H9 (cell line): Measurements from ENCODE around the gene ANKRD50. TPM values are rescaled to one million over a fixed set of nuclear protein-coding genes. Genes with fewer than 3 reads are reported as not detected.

ENCODE experiments used
- DNase-seq: peaks from one replicate; pipeline ENCODE4 v3.0.0-alpha.2; 2017
- H2AFZ ChIP-seq: one replicate; pipeline ENCODE4 v1.6.1; 2013; ENCODE audit warnings: mild to moderate bottlenecking, low read length, control low read depth, moderate library complexity
- H2AK5ac ChIP-seq: 2 replicates; pipeline ENCODE4 v1.6.1; 2013; ENCODE audit warnings: low read length, control low read depth, mixed read lengths; ENCODE audit not compliant: insufficient read length
- H2BK120ac ChIP-seq: one replicate; pipeline ENCODE4 v1.6.1; 2013; ENCODE audit warnings: low read depth, mild to moderate bottlenecking, low read length, control low read depth, inconsistent platforms; ENCODE audit not compliant: poor library complexity, severe bottlenecking
- H2BK12ac ChIP-seq: 2 replicates; pipeline ENCODE4 v1.6.1; 2013; ENCODE audit warnings: low read length, control low read depth, mixed read lengths, low read depth; ENCODE audit not compliant: insufficient read length
- H2BK15ac ChIP-seq: 2 replicates; pipeline ENCODE4 v1.6.1; 2013; ENCODE audit warnings: low read depth, low read length, control low read depth
- H2BK20ac ChIP-seq: one replicate; pipeline ENCODE4 v1.6.1; 2013; ENCODE audit warnings: low read depth, mild to moderate bottlenecking, low read length, control low read depth, inconsistent platforms; ENCODE audit not compliant: poor library complexity, severe bottlenecking
- H2BK5ac ChIP-seq: 2 replicates; pipeline ENCODE4 v1.6.1; 2013; ENCODE audit warnings: low read length, control low read depth, mixed read lengths; ENCODE audit not compliant: insufficient read length
- H3K14ac ChIP-seq: 2 replicates; pipeline ENCODE4 v1.6.1; 2013; ENCODE audit warnings: low read length, control low read depth; ENCODE audit not compliant: insufficient read depth
- H3K18ac ChIP-seq: 2 replicates; pipeline ENCODE4 v1.6.1; 2013; ENCODE audit warnings: low read depth, mild to moderate bottlenecking, mixed read lengths, low read length, control low read depth; ENCODE audit not compliant: insufficient read length
- H3K23ac ChIP-seq: 2 replicates; pipeline ENCODE4 v1.6.1; 2013; ENCODE audit warnings: low read length, control low read depth, mixed read lengths, low read depth; ENCODE audit not compliant: insufficient read length
- H3K23me2 ChIP-seq: 2 replicates; pipeline ENCODE4 v1.6.1; 2013; ENCODE audit warnings: low read depth, mild to moderate bottlenecking, mixed read lengths, low read length, control low read depth; ENCODE audit not compliant: insufficient read length, poor library complexity, severe bottlenecking
- H3K27ac ChIP-seq: 2 replicates; pipeline ENCODE4 v1.5.1; 2013; ENCODE audit warnings: low read length, control low read depth, mixed read lengths, low read depth; ENCODE audit not compliant: insufficient read length
- H3K27me3 ChIP-seq: 2 replicates; pipeline ENCODE4 v1.6.1; 2013; ENCODE audit warnings: low read length, control low read depth, inconsistent platforms; ENCODE audit not compliant: insufficient read depth
- H3K4ac ChIP-seq: 2 replicates; pipeline ENCODE4 v1.6.1; 2013; ENCODE audit warnings: low read depth, mild to moderate bottlenecking, control low read depth, inconsistent platforms, low read length, moderate library complexity
- H3K4me1 ChIP-seq: 2 replicates; pipeline ENCODE4 v1.6.1; 2013; ENCODE audit warnings: low read length, control low read depth, inconsistent platforms; ENCODE audit not compliant: insufficient read depth
- H3K4me2 ChIP-seq: 2 replicates; pipeline ENCODE4 v1.6.1; 2013; ENCODE audit warnings: low read length, control low read depth, mixed read lengths; ENCODE audit not compliant: insufficient read length, insufficient read depth
- H3K56ac ChIP-seq: 2 replicates; pipeline ENCODE4 v1.6.1; 2013; ENCODE audit warnings: low read depth, mild to moderate bottlenecking, mixed read lengths, low read length, control low read depth; ENCODE audit not compliant: insufficient read length
- H3K79me1 ChIP-seq: 2 replicates; pipeline ENCODE4 v1.6.1; 2013; ENCODE audit warnings: low read depth, mild to moderate bottlenecking, moderate library complexity, low read length, control low read depth, inconsistent platforms; ENCODE audit not compliant: insufficient read depth, poor library complexity, severe bottlenecking
- H3K79me2 ChIP-seq: 2 replicates; pipeline ENCODE4 v1.6.1; 2013; ENCODE audit warnings: low read length, control low read depth, inconsistent platforms; ENCODE audit not compliant: insufficient read depth
- H3K9ac ChIP-seq: 2 replicates; pipeline ENCODE4 v1.6.1; 2013; ENCODE audit warnings: low read length, control low read depth, mixed read lengths; ENCODE audit not compliant: insufficient read length; ENCODE audit errors: extremely low read depth
- H3K9me3 ChIP-seq: one replicate; pipeline ENCODE4 v1.6.1; 2013; ENCODE audit warnings: low read depth, low read length, inconsistent platforms; ENCODE audit not compliant: control insufficient read depth
- H3T11ph ChIP-seq: one replicate; pipeline ENCODE4 v1.6.1; 2013; ENCODE audit warnings: mild to moderate bottlenecking, low read length, control low read depth, inconsistent platforms
- H4K20me1 ChIP-seq: one replicate; pipeline ENCODE4 v1.6.1; 2013; ENCODE audit not compliant: control insufficient read depth, insufficient read length, insufficient read depth
- H4K5ac ChIP-seq: 2 replicates; pipeline ENCODE4 v1.6.1; 2013; ENCODE audit warnings: low read depth, mild to moderate bottlenecking, mixed read lengths, low read length, control low read depth; ENCODE audit not compliant: insufficient read length
- H4K8ac ChIP-seq: replicated peaks from 2 replicates; pipeline ENCODE4 v1.6.1; 2013; ENCODE audit warnings: low read length, control low read depth, mixed read lengths, low read depth; ENCODE audit not compliant: insufficient read length
- H4K91ac ChIP-seq: 2 replicates; pipeline ENCODE4 v1.6.1; 2013; ENCODE audit warnings: low read depth, mild to moderate bottlenecking, moderate library complexity, mixed read lengths, low read length, control low read depth; ENCODE audit not compliant: insufficient read length
- H3K27ac Mint-ChIP-seq, 3 experiments: 2 replicates in 2 of 3; 3 replicates in 1 of 3; pipeline ENCODE4 v1.8.0; 2020 to 2021; ENCODE audit warnings: mixed read lengths in 3 of 3, mild to moderate bottlenecking in 1 of 3, moderate library complexity in 1 of 3
- H3K27me3 Mint-ChIP-seq: 2 replicates; pipeline ENCODE4 v1.8.0; 2021; ENCODE audit warnings: low read depth, mild to moderate bottlenecking, moderate library complexity, mixed read lengths
- H3K36me3 Mint-ChIP-seq, 3 experiments: 2 replicates in 2 of 3; 3 replicates in 1 of 3; pipeline ENCODE4 v1.8.0; 2020 to 2021; ENCODE audit warnings: low read depth in 3 of 3, mixed read lengths in 3 of 3; ENCODE audit not compliant: insufficient read depth in 1 of 3
- H3K4me1 Mint-ChIP-seq, 2 experiments: 2 replicates each; pipeline ENCODE4 v1.8.0; 2020; ENCODE audit warnings: mixed read lengths in 2 of 2
- H3K4me3 Mint-ChIP-seq, 2 experiments: 2 replicates in 1 of 2; 3 replicates in 1 of 2; pipeline ENCODE4 v1.8.0; 2020 to 2021; ENCODE audit warnings: mild to moderate bottlenecking in 2 of 2, mixed read lengths in 2 of 2, moderate library complexity in 1 of 2
- H3K9me3 Mint-ChIP-seq, 2 experiments: 2 replicates in 1 of 2; 3 replicates in 1 of 2; pipeline ENCODE4 v1.8.0; 2020; ENCODE audit warnings: mild to moderate bottlenecking in 2 of 2, mixed read lengths in 2 of 2, moderate library complexity in 1 of 2
- total RNA-seq: library from RNA; stranded (reverse); gene quantifications from 2 replicates; pipeline ENCODE4 v1.2.1, GENCODE V29; 2021
- TF ChIP-seq, protein P1 (sequence below): fragments of 200-600 bp; sonication (generic); conservative IDR thresholded peaks from 3 replicates; pipeline ENCODE4 v1.8.0; 2021; ENCODE audit warnings: antibody characterized with exemption, mild to moderate bottlenecking

ANKRD50 gene
- total RNA-seq, 1 experiment from 2014 or later: 30.1 TPM

DNA sequence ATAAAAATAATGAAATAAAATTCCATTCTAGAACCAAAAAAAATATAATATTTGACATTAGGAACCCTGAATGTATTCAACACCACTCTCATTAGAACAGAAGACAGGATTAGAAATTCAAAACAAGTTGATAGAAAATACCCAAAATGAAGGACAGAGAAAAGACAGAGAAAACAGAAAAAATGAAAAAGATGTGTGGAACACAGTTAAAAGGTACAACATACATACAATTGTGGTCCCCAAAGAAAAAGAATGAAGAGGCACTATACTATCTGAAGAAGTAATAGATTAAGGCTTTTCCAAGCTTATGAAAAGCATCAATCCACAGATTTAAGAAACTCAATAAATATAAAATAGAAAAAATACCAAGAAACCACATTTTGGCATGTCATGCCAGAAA, 16.4 kb downstream of the ANKRD50 start:
- TF ChIP-seq, protein P1, sequence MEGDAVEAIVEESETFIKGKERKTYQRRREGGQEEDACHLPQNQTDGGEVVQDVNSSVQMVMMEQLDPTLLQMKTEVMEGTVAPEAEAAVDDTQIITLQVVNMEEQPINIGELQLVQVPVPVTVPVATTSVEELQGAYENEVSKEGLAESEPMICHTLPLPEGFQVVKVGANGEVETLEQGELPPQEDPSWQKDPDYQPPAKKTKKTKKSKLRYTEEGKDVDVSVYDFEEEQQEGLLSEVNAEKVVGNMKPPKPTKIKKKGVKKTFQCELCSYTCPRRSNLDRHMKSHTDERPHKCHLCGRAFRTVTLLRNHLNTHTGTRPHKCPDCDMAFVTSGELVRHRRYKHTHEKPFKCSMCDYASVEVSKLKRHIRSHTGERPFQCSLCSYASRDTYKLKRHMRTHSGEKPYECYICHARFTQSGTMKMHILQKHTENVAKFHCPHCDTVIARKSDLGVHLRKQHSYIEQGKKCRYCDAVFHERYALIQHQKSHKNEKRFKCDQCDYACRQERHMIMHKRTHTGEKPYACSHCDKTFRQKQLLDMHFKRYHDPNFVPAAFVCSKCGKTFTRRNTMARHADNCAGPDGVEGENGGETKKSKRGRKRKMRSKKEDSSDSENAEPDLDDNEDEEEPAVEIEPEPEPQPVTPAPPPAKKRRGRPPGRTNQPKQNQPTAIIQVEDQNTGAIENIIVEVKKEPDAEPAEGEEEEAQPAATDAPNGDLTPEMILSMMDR: no peak
- Mint-ChIP-seq H3K27ac (no peak overlapping the region), H3K27me3 (no peaks in the 10 kb centered on the region), H3K9me3 (peaks cover 17 to 26% of the 10 kb centered on the region in 2 experiments), H3K4me3 (no peak overlapping the region), H3K36me3 (peaks cover 50 to 61% (median 57%) of the 10 kb centered on the region in 3 experiments), H3K4me1 (peaks cover 9 to 19% of the 10 kb centered on the region in 2 experiments)
- H3K14ac ChIP-seq: no peak overlapping the region
- no peak overlapping the region for H2BK12ac ChIP-seq
- no peak overlapping the region for H3T11ph ChIP-seq
- no peak overlapping the region for H4K5ac ChIP-seq
- no peak overlapping the region for H3K27ac ChIP-seq
- H4K8ac ChIP-seq: no peak overlapping the region
- no peaks in the 10 kb centered on the region for H3K79me1 ChIP-seq
- no peak overlapping the region for H3K4me2 ChIP-seq
- H3K4ac ChIP-seq: no peak overlapping the region
- H4K20me1 ChIP-seq: no peaks in the 10 kb centered on the region
- H2BK120ac ChIP-seq: no peak overlapping the region
- DNase-seq: no peak
- H3K23ac ChIP-seq: no peak overlapping the region
- H2BK5ac ChIP-seq: no peak overlapping the region
- no peak overlapping the region for H3K18ac ChIP-seq
- no peak overlapping the region for H2BK20ac ChIP-seq
- H2BK15ac ChIP-seq: no peak overlapping the region
- no peaks in the 10 kb centered on the region for H3K23me2 ChIP-seq
- no peaks in the 10 kb centered on the region for H3K27me3 ChIP-seq
- no peak overlapping the region for H2AK5ac ChIP-seq
- H3K9me3 ChIP-seq: no peaks in the 10 kb centered on the region
- H3K9ac ChIP-seq: no peak overlapping the region
- no peak overlapping the region for H3K56ac ChIP-seq
- H2AFZ ChIP-seq: no peak overlapping the region
- H3K4me1 ChIP-seq: peaks cover 4% of the 10 kb centered on the region; the same call in 1 of the 2 replicates
- no peak overlapping the region for H4K91ac ChIP-seq
- peaks cover 11% of the 10 kb centered on the region; the same call in 1 of the 2 replicates for H3K79me2 ChIP-seq
